GM21717 (cell line): ENCODE measurements around the gene LZIC.

ENCODE experiments used
- ATAC-seq: cut with Tn5 transposase; IDR thresholded peaks from one replicate; pipeline ENCODE4 v1.9.1; 2021; ENCODE audit warnings: mild to moderate bottlenecking, moderate library complexity; ENCODE audit not compliant: unreplicated experiment

The LZIC gene

GRCh38 chr1:9910423-9911178 lies 32.6 kb downstream of the LZIC start:
- peak; percentile 95 for ATAC-seq

- ATAC-seq = peak; percentile 68
Measured at GRCh38 chr1:9910076-9910422, 33.1 kb downstream of the LZIC start, which contains the start of gene CTNNBIP1. TSS of gene CTNNBIP1 (minus strand) at chr1:9910269. CDS start at chr1:9872064, 38,205 bp downstream.

GRCh38 chr1:9909234-9910046 lies 33.8 kb downstream of the LZIC start:
- no peak for ATAC-seq

GRCh38 chr1:9908871-9909233 lies 34.3 kb downstream of the LZIC start:
- no peak for ATAC-seq

DNA sequence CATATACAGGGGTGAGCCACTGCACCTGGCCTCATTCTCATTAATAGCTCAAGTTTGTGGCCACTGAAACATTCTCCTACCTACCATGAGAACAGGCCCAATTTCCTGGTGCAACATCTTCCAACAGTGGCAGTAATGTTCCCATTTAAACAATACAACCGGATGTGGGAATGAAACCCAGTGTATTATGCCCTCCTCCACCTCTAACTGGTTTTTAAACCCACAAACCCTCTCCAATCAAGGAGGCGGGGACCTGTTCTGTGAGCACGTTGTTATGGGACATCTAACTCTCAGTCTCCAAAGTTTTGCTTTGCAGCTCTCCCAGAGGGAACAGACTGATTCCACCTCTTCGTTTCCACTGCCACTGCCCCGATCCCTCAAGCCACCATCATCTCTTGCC lies 35.8 kb downstream of the LZIC start:
- ATAC-seq = no peak

DNA sequence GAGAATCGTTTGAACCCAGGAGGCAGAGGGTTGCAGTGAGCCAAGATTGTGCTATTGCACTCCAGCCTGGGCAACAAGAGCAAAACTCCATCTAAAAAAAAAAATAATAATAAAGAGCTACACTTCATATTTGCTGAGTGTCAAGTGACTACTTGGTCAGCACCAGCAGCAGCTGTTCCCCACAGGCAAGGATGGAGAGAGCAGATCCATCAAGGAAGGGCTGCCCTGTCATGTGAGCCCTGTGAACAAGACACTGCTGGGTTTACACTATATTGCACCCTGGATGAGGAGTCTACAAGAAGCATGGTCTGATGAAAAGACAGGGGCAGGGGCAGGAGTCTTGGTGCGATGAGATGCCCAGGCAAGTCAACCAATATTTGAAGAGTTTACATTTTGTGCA lies 36.7 kb downstream of the LZIC start:
- ATAC-seq = no peak

- no peak for ATAC-seq
Measured at GRCh38 chr1:9905010-9905409, 38.2 kb downstream of the LZIC start.

DNA sequence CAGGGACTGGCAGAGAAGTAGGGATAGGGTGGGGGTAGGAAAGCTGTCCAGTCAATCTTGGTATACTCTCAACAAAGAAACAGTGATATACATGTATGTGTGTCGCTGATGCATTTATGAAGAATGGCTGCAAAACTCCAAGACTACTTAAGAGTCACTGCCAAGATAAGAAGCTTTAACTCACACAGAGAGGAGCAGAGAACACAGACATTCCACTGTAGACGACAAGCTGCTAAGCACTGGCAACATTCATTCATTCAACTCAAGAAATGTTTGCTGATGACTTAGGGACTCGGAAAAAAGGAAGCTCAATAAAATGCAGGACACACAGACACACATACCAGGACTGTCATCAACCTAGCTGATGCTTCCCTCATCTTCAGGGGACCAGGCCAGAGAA lies 38.6 kb downstream of the LZIC start:
- ATAC-seq = no peak

GRCh38 chr1:9903801-9904527 lies 39.2 kb downstream of the LZIC start:
- ATAC-seq = no peak

- no peak for ATAC-seq
Measured at GRCh38 chr1:9902060-9902452, 41.1 kb downstream of the LZIC start.

- ATAC-seq = no peak
Measured at GRCh38 chr1:9901148-9902059, 41.8 kb downstream of the LZIC start.

- ATAC-seq = no peak
Measured at GRCh38 chr1:9900142-9901043, 42.8 kb downstream of the LZIC start.

GRCh38 chr1:9894115-9894514 lies 49.1 kb downstream of the LZIC start:
- ATAC-seq = no peak

DNA sequence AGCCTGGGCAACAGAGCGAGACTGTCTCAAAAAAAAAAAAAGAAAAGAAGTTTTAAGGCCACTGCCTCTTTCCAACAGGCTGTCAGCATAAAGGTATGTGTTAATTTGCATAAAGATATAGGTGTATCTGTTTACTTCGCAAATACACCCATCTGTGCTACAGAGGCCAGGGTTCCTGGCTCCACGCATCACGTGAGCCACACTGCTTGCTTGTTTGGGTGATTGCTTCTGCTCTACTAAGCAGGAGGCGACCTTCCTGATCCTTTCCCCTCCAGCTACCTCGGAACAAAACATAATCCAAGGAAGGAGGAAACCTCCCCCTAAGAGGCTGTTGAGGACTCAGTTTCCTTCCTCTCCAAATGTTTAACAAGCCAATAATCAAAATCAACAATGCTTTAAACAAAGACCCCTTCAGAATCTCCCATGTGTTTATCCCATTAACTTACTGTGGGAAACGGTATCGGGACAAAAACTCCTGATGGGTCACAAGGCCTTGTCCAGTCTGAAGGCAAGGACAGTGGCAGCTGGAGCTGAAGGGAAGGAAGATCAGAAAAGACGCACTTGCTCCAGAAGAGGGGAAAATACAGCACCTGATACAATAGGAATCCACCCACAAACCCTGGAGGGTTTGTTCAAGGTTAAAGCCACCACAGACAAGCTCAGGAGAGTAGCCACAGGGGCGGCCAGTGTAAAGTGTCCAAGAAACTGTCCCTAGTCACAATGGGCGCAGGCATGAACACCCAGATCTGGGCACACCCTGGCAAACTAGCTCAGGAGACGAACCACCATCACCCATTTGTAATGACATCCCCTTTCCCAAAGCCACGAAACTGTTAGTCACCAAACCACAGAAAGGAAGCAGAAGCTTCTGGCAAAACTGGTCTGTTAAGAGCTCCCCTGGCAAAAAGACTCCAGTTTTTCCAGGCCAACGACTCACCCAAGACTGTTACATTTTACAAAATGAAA lies 50.3 kb downstream of the LZIC start:
- ATAC-seq = no peak

DNA sequence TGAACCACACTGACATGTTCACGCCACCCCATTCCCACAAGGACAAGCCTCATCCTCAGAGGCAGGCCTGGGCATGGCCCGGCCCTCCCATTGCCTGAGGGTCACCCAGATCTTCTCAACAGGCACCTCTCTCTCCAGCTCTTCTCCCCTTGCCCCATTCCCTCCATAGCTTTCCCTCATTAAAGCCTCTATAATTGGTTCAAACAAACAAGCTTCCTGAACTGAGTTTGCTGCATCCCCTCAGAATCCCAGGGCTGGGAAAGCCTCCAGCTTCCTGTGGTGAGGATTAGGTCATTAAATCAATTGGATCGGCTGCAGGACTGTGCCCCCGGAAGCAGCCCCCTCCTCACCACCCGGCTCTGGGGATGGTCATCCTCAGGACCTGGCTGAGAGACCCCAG lies 52.0 kb downstream of the LZIC start:
- ATAC-seq = no peak

GRCh38 chr1:9890224-9890731 lies 52.9 kb downstream of the LZIC start:
- no peak for ATAC-seq

DNA sequence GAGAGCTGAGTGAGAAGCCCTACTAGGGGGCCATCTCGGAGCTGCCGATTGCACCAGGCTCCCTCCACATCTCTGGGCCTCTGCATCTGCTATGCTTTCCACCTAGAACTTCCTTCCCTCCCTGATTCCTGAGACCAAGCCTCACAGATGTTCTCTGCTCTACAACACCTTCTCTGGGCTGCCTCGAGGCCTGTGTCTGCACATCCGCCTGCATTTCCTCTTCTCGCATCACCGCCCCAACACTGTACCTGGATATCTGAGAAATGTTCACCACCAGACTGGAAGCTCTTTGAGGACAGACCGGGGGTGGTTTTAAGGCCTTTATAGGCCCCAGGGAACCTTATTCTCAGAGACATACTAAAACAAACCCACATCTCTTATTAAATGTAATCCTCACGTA lies 53.8 kb downstream of the LZIC start:
- no peak for ATAC-seq

DNA sequence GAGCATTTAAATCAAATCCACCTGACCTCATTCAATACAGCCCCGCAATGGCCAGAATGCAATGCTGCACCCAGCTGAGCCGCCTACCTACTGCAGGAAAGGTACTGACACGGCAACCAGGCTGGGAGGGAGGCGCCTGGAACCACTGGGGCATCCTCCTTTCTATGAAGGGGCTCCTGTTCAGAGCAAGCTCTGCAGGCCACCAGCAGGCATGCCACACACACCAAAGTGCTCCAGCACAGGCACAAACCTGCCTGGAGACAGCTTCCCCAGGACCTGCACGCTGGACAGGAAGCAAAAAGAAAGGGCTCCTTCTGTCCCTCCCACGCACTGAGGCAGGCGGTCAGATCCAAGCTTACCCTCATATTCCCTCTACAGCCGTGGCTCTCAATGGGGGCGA lies 54.3 kb downstream of the LZIC start:
- ATAC-seq = no peak
